SW 1271 (cell line): Measurements from ENCODE around the gene LTBP1.
A peak's percentile ranks its signal among the peaks of the same experiment; 100 is the strongest.

Experiments used
- DNase-seq, 2 experiments: peaks; one replicate each; lab custom pipeline; 2025; lab: John Stamatoyannopoulos, UW

Gene LTBP1

GRCh38 chr2:33118651-33119050, 171.9 kb downstream of the LTBP1 start:
- DNase-seq = no peak

DNA sequence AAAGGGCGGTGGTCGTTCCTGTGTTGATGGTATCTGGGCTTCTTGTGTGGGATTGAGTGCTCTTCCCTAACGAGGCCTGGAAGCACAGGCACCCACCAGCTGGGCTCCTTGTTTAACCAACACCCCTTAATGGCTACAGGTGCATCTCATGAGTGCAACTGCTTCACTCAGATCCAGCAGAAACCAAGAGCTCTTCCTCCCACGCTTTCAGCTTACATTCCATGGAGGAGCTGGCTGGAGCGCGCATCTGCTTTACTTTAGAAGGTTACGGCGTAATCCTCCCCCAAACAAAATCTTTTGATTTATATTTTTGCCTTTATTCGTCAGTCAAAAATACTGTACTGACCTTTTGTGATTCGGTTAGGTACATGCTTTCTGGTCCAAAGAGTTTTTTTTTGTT, 174.7 kb downstream of the LTBP1 start:
- no peak for DNase-seq

DNA sequence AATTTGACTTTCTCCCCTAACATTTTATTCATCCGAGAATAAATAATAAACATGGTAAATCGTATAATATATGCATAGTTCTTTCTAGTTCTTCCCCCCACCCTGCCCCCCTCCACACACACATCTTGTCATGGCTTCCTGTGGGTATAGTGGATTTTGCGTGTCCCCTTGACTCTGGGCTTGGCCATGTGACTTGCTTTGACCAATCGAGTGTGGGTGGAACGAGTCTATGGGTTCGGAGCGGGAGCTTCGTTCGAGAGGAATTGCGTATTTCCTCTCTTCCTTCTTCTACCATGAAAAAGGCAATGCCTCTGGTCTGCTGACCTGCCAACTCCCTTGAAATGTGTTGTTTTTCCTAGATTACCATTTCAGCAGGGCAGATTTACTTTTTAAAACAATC, 175.2 kb downstream of the LTBP1 start:
- no peak for DNase-seq

GRCh38 chr2:33122726-33123125, 176.0 kb downstream of the LTBP1 start:
- no peak for DNase-seq

GRCh38 chr2:33123216-33123615, 176.5 kb downstream of the LTBP1 start:
- DNase-seq = no peak

DNA sequence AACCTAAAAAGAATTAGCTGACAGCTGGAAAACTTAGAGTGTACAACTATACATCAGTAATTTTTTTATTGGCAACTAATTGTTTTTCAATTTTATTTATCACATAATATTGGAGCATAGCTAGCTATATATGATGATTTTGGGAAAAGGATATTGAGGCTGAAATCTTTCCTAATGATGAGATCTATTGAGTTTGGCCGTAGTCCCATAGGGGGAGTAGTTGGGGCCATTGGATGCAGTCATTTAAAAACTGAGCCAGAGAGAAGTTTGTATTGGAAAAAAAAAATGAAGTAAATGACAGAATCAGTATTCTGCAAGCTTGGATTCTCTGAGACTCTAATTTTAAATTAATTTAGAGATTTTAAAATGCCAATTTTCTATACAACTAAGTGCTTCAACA, 179.8 kb downstream of the LTBP1 start:
- DNase-seq = no peak

DNA sequence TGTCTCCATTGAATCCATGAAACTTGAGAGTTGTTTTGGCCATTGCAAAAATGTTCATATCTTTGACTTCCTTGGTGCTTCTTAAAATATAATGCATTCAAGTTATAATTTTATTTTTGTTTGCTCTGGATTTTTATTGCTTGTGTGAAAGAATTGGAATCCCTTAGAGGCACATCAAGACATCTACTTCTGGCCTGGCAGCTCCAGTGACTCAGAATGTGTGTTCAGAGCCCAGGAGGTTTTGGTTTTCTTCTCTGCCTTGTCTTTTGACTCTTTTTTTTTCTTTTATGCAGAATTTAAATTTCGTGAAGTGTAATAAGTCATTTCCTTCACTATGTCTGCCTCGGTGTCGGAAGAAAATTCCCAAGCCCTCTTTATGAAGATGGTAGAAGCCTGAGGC, 180.2 kb downstream of the LTBP1 start:
- no peak for DNase-seq

DNA sequence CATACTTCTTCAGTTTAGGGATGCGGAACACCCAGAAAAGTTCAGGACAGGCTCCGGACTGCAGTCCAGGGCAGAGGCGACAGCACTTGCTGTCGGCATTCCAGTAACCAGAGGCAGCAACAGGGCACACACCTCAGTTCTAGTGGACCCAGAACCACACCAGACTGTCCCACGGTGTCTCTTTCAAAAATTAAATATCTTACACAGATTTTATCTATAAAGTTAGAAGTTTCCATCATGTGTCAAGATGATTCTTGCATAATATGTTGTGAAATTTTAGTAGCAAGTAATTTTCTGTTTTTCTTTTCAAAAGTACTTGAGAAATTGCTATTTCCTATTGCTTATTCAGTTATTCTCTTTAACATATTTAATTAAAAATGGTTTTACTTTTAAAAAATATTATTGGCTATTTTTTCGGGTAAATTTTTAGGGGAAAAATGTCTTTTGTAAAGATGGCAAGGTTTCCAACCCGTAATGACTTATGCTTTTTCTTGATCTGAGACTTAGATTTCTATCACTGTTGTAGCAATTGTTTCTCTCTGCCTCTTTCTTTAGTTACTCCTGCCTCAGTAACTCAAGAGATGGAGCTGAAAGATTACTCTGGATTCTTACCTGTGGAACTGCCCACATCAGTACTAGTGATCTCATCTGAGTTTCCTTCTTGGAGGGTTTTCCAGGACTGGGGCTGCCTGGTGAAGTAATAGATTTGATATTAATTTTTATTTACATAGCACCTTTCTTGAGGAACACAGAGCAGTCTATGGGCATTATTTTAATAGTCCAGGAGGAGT, 182.7 kb downstream of the LTBP1 start:
- DNase-seq = no peak

GRCh38 chr2:33130054-33130447, 183.3 kb downstream of the LTBP1 start:
- no peak for DNase-seq

GRCh38 chr2:33130544-33130943, 183.8 kb downstream of the LTBP1 start:
- DNase-seq = no peak

DNA sequence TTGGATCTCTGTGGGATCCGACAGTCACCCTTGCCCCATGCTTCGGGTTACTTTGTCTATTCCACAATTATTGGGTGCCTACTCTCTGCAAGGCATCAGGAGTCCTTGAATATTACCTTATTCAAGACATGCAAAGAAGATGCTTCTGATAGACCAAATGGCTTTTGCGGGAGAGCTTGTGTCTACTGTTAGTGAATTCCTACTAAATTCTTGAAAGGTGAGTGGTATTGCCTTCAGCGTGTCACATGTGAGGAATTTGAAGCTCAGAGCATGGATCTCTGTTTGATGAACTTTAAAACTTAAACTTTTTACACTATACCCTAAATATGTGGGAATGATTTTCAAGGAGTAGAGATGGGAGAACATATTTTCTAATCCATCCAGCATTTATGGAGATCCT, 184.4 kb downstream of the LTBP1 start:
- DNase-seq = no peak

- no peak for DNase-seq
Observed at GRCh38 chr2:33131749-33132148, 185.0 kb downstream of the LTBP1 start.

DNA sequence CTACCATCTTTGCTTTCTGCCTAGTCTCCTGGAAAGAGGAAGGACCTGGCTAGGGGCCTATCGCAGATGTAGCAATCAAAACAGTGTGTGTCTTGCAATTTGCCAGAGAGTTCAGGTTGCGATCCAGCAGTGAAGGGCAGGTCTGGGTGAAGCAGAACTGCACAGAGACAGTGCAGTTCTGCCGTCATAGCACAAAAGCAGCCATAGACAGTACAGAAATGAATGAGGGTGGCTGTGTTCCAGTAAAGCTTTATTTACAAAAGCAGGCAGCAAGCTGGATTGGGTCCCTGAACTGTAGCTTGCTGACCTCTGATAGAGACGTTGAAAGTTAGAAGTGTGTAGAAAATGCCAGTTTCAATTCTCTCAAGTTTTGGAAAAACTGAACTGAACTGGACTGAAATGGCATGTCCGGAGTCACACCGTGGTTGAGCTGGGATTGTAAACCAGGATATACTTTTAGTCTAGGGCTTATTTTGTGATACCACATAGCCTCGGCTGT, 186.8 kb downstream of the LTBP1 start:
- DNase-seq = no peak

DNA sequence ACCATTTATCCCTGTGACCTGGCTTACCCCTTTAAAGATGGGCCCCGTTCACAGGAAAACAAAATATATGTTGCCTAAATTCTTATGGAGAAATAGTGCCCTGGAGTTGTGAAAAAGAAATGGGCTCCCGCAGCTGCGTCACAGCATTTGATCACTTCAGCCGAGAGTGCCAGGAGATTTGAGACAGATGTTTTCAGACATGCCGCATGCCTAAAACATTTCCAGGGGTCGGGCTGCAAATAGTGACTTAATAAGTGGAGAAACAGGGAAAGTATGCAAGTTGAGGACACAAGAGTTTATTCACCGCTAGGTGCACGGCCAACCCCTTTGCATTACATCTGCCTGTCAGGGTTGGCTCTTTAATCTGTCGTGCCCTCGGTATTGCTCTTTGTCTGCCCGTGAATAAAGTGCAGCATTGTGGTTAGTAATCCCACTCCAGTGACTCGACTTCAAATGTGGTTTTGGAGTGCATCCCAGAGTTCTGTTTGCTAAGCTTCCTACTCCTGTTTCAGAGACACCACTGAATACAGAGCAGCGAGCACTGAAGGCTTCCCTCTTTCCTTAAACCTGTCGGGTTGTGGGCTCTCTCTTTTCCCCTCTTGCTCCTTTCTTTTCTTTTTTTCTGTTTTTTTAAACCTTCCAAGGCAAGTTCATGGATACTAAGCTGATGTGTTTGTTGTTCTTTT, 187.5 kb downstream of the LTBP1 start:
- DNase-seq = peak in 1 of 2 experiments; percentile 8

GRCh38 chr2:33134791-33135560, 188.2 kb downstream of the LTBP1 start:
- DNase-seq = no peak

GRCh38 chr2:33135645-33136044, 188.9 kb downstream of the LTBP1 start:
- DNase-seq = no peak

GRCh38 chr2:33136056-33136455, 189.3 kb downstream of the LTBP1 start:
- no peak for DNase-seq

- no peak for DNase-seq
Observed at GRCh38 chr2:33136566-33136965, 189.8 kb downstream of the LTBP1 start.

DNA sequence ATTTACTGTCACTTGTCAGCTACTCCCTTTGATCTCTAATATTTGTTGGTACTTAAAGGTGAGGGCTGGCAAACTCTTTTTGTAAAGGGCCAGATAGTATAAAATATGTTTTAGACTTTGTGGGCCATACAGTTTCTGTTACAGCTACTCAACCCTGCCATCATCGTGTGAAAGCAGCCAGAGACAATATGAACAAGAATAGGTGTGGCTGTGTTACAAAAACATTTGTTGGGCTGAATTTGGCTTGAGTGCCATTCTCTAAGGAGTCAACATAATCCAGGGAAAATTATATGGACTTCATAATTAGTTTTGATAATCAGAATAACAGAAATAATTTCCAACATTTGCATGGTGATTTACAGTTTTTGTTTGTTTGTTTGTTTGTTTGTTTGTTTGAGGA, 190.6 kb downstream of the LTBP1 start:
- DNase-seq = no peak

DNA sequence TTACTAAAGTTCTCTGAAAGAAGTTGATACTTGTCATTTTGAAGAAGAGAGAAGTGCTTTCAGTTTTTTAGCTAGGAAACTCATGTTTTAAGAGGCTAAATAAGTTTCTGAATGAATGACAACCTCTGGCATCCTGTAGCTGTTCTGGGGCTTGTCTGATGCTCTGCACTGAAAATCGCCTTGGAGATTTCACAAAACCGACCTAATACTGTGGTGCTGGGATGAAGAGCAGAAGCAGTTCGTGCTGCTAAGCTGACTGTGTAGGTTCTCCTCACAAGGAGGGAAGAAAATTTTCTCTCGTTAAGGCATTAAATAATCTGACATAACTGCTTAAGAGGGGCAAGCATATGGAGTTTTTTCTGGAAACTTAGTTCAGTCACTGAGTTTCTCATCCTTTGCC, 193.2 kb downstream of the LTBP1 start:
- no peak for DNase-seq

- no peak for DNase-seq
Observed at GRCh38 chr2:33141476-33141875, 194.7 kb downstream of the LTBP1 start.

- no peak for DNase-seq
Observed at GRCh38 chr2:33142810-33143209, 196.1 kb downstream of the LTBP1 start.

DNA sequence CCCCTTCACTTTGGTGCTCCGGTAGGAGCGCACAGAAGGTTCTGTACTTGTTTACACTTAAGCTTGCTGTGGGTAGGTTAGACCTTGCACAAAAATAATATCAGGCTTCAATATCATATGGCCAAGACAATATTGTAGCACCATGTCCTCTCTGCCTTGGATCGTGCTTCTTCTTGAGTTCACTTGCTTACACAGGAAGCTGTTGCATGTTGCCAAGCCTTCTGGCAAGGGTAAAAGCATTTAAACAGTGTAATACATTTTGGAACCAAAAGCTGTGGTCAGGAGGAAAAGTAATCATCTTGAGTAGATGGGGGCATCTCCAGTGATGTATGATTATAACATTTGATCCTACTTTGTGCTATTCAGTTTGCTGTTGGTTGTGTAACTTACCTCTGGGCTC, 197.5 kb downstream of the LTBP1 start:
- DNase-seq = no peak
